NB4 (cell line): ENCODE data around the gene CHST13.
"Not testable (repeated sequence)": the region's sequence is repeated elsewhere in the genome, so short reads cannot be mapped to it uniquely, and the experiment has no call there.

Experiments used
- DNase-seq: peaks from one replicate; pipeline ENCODE4 v3.0.0; 2010; ENCODE audit warnings: low read depth
- H3K4me3 ChIP-seq: one replicate; pipeline ENCODE4 v1.5.1; 2011; ENCODE audit warnings: mild to moderate bottlenecking, low read depth, low read length, moderate library complexity
- MAX ChIP-seq: IDR thresholded peaks from 2 replicates; pipeline ENCODE4 v1.6.1; 2011; ENCODE audit warnings: low read depth, low read length
- MYC ChIP-seq: IDR thresholded peaks from 2 replicates; pipeline ENCODE4 v1.6.1; 2011; ENCODE audit warnings: low read depth, low read length
- POLR2A ChIP-seq: IDR thresholded peaks from 2 replicates; pipeline ENCODE4 v1.6.1; 2011; ENCODE audit warnings: mild to moderate bottlenecking; ENCODE audit not compliant: insufficient read length; ENCODE audit errors: extremely low read depth
- TF ChIP-seq, protein P1 (sequence below): IDR thresholded peaks from one replicate; pipeline ENCODE4 v1.5.1; 2012; ENCODE audit warnings: low read depth, low read length

CHST13 gene

DNA sequence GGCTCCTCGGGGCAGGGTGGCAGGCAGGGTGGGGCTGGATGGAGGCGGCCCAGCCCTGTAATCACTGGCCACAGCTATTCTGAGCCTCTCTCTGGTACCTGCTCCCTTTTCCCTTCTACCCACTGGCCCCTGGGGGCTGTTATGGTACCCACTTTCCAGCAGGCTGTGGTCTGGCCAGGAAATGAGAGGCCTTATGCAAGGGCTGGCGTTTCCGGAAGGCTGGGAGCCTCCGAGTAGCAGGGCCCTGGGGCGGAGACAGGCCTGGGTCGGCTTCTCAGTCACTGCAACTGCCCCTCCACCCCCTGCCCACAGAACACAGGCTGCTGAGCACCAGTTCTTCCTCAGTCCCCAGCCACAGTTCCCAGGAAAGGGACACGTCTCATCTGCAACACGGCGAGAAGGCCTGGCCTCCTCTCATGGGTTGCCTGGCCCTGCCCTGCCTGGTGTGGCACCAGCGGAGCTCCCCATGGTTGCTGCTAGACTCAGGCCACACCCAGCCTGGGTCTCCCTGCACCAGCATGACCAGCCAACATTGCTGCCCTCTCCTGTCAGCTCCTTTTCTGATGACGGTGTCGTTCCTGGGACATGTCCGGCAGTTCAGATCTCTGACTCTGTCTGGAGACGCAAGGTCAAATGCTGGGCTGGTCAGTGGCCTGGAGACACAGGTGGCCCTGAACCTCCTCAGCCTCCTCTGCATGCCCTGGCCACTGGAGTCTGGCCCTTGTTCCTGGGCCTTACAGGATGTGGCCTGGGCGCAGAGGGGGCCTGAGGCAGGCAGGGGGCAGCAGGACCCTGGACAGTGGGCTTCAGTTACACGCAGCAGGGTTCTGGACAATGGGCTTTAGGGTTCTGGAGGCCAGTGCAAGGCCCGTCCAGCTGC is 6.5 kb downstream of the CHST13 start:
- H3K4me3 ChIP-seq: peak overlapping the region; percentile 21
- peak; percentile 99 for DNase-seq
- TF ChIP-seq POLR2A (peak; percentile 60), MYC (peak; percentile 44; the same call in 1 of the 2 replicates), MAX (peak; percentile 48)
- TF ChIP-seq, protein P1, sequence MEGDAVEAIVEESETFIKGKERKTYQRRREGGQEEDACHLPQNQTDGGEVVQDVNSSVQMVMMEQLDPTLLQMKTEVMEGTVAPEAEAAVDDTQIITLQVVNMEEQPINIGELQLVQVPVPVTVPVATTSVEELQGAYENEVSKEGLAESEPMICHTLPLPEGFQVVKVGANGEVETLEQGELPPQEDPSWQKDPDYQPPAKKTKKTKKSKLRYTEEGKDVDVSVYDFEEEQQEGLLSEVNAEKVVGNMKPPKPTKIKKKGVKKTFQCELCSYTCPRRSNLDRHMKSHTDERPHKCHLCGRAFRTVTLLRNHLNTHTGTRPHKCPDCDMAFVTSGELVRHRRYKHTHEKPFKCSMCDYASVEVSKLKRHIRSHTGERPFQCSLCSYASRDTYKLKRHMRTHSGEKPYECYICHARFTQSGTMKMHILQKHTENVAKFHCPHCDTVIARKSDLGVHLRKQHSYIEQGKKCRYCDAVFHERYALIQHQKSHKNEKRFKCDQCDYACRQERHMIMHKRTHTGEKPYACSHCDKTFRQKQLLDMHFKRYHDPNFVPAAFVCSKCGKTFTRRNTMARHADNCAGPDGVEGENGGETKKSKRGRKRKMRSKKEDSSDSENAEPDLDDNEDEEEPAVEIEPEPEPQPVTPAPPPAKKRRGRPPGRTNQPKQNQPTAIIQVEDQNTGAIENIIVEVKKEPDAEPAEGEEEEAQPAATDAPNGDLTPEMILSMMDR: no peak

- DNase-seq: no peak
- TF ChIP-seq, protein P1: no peak
- TF ChIP-seq MAX: no peak
- TF ChIP-seq POLR2A: no peak
- no peak for TF ChIP-seq MYC
- H3K4me3 ChIP-seq: no peak overlapping the region
Measured at GRCh38 chr3:126531051-126531330, 7.0 kb downstream of the CHST13 start.

GRCh38 chr3:126533506-126533905 is 9.6 kb downstream of the CHST13 start:
- no peak overlapping the region for H3K4me3 ChIP-seq
- TF ChIP-seq POLR2A (no peak), MYC (no peak), MAX (no peak)
- TF ChIP-seq, protein P1: no peak
- DNase-seq: peak; percentile 55

DNA sequence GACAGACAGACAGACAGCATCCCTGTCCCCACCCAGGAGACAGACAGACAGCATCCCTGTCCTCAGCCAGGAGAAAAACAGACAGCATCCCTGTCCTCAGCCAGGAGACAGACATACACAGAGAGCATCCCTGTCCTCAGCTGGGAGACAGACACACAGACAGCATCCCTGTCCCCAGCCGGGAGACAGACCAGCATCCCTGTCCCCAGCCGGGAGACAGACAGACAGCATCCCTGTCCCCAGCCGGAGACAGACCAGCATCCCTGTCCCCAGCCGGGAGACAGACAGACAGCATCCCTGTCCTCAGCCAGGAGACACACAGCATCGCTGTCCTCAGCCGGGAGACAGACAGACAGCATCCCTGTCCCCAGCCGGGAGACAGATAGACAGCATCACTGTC is 10.8 kb downstream of the CHST13 start:
- not testable (repeated sequence) for DNase-seq

DNA sequence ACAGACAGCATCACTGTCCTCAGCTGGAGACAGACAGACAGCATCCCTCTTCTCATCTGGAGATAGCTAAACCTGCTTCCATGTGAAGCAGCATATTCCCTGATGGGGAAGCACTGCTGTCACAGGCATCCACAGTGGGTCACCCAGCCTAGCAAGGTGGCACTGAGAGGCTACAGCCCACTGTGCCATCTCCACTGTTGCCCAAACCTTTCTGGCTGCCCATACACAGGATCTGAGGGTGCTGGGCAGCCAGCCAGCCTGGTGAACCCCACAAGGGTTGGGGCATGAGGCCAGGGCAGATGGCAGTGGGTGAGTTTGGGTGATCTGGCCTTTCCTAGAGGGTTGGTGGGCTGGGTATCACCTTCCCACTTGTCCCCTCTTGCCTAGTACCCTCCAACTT is 11.7 kb downstream of the CHST13 start:
- H3K4me3 ChIP-seq: no peak overlapping the region
- TF ChIP-seq, protein P1: no peak
- TF ChIP-seq POLR2A: no peak
- no peak for TF ChIP-seq MYC
- TF ChIP-seq MAX: no peak
- no peak for DNase-seq

More for the DNA sequence above, 10.8 kb downstream of the CHST13 start:
- not testable (repeated sequence) for H3K4me3 ChIP-seq

DNA sequence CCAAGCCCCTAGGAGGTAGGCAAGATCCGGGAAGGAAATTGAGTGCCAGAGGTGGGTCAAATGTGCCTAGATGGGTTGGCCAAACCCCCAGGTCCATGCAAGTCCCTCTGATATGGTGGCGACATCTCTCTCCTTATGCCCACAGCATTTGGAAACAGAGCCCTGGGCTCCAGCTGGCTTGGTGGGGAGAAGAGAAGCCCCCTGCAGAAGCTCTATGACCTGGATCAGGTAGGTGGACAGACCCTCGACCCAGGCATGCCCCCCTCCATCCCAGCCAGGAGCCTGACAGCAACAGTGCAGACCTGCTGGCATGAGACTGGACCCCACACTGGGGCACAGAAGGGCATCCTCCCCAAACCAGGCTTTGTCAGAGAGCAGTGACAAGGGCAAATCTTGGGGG is 12.2 kb downstream of the CHST13 start:
- TF ChIP-seq MAX: no peak
- TF ChIP-seq, protein P1: no peak
- TF ChIP-seq POLR2A: no peak
- TF ChIP-seq MYC: no peak
- H3K4me3 ChIP-seq: no peak overlapping the region
- DNase-seq: no peak
